HepG2 (cell line): ENCODE measurements around the gene ETV5. TPM values are rescaled to one million over a fixed set of nuclear protein-coding genes. Genes with fewer than 3 reads are reported as not detected.
A peak's percentile ranks its signal among the peaks of the same experiment; 100 is the strongest.

Experiments
- ATF4 ChIP-seq, 2 experiments: fragments of 450-650 bp in 1 of 2; sonication (generic) in 1 of 2; formaldehyde crosslinking; IDR thresholded peaks; 2 replicates each; pipeline versions ENCODE4 v1.5.0 to v1.8.0; 2020 to 2022; ENCODE audit warnings: mild to moderate bottlenecking in 1 of 2, missing genetic modification reagents in 1 of 2
- CAMTA2 ChIP-seq: sonication (generic); formaldehyde crosslinking; IDR thresholded peaks from 2 replicates; pipeline ENCODE4 v1.4.0; 2020; ENCODE audit warnings: mild to moderate bottlenecking, missing genetic modification reagents, borderline replicate concordance
- ETV5 ChIP-seq: IDR thresholded peaks from 2 replicates; pipeline ENCODE4 v1.6.1; 2018; ENCODE audit warnings: missing biosample characterization, missing genetic modification reagents, inconsistent platforms, borderline replicate concordance
- GLMP ChIP-seq: sonication (generic); formaldehyde crosslinking; IDR thresholded peaks from 2 replicates; pipeline ENCODE4 v1.9.0; 2021; ENCODE audit warnings: missing genetic modification reagents, mild to moderate bottlenecking, borderline replicate concordance
- HMGXB4 ChIP-seq, 2 experiments: sonication (generic) in 1 of 2; formaldehyde crosslinking in 1 of 2; IDR thresholded peaks; 2 replicates each; pipeline versions ENCODE4 v1.4.0 to v1.6.1; 2018 to 2020; ENCODE audit warnings: missing genetic modification reagents in 2 of 2, borderline replicate concordance in 1 of 2, low read depth in 1 of 2, mild to moderate bottlenecking in 1 of 2, missing biosample characterization in 1 of 2
- HNRNPUL1 ChIP-seq: fragments of 200-400 bp; formaldehyde crosslinking; IDR thresholded peaks from 2 replicates; pipeline ENCODE4 v1.6.1; 2017; ENCODE audit warnings: low read depth, mild to moderate bottlenecking, low read length, moderate library complexity
- MAF1 ChIP-seq: sonication (generic); formaldehyde crosslinking; IDR thresholded peaks from 2 replicates; pipeline ENCODE4 v1.5.0; 2020; ENCODE audit warnings: missing genetic modification reagents, borderline replicate concordance
- MZF1 ChIP-seq: sonication (generic); formaldehyde crosslinking; IDR thresholded peaks from 2 replicates; pipeline ENCODE4 v1.8.1; 2023; ENCODE audit warnings: mild to moderate bottlenecking, missing genetic modification reagents, borderline replicate concordance
- NR2F6 ChIP-seq, 2 experiments: IDR thresholded peaks; 2 replicates each; pipeline ENCODE4 v1.6.1; 2016; ENCODE audit warnings: antibody characterized with exemption in 1 of 2, mild to moderate bottlenecking in 1 of 2
- PHF5A ChIP-seq: IDR thresholded peaks from one replicate; pipeline ENCODE4 v1.6.1; 2018; ENCODE audit warnings: low read depth, missing genetic modification reagents; ENCODE audit not compliant: unreplicated experiment
- SAP130 ChIP-seq: IDR thresholded peaks from 2 replicates; pipeline ENCODE4 v1.6.1; 2016; ENCODE audit warnings: low read depth
- SRSF4 ChIP-seq: fragments of 200-400 bp; formaldehyde crosslinking; IDR thresholded peaks from one replicate; pipeline ENCODE4 v1.6.1; 2018; ENCODE audit warnings: mild to moderate bottlenecking, low read depth, low read length, moderate library complexity; ENCODE audit not compliant: poor library complexity, severe bottlenecking
- TFAP4 ChIP-seq: sonication (generic); IDR thresholded peaks from 2 replicates; pipeline ENCODE4 v1.6.1; 2016; ENCODE audit warnings: low read depth, borderline replicate concordance
- ZBTB3 ChIP-seq: sonication (generic); formaldehyde crosslinking; IDR thresholded peaks from 2 replicates; pipeline ENCODE4 v1.4.0; 2020; ENCODE audit warnings: low read depth, mild to moderate bottlenecking, moderate library complexity, missing genetic modification reagents, borderline replicate concordance
- ZNF230 ChIP-seq: sonication (generic); formaldehyde crosslinking; IDR thresholded peaks from 2 replicates; pipeline ENCODE4 v1.4.0; 2020; ENCODE audit warnings: mild to moderate bottlenecking, missing genetic modification reagents
- ZNF652 ChIP-seq: IDR thresholded peaks from 2 replicates; pipeline ENCODE4 v1.6.1; 2016; ENCODE audit warnings: low read depth, borderline replicate concordance
- ZNF7 ChIP-seq: IDR thresholded peaks from 2 replicates; pipeline ENCODE4 v1.6.1; 2016; ENCODE audit warnings: missing biosample characterization, missing genetic modification reagents
- polyA plus RNA-seq, 8 experiments: library from polyadenylated mRNA; depleted of rRNA in 3 of 8; stranded (reverse) in 7 of 8; unstranded in 1 of 8; fragments of >200 nt; fragmentation: Illumina TruSeq in 4 of 8; extraction: Trizol in 4 of 8; gene quantifications; 2 replicates each; pipeline versions ENCODE4 v1.2.1 to v1.2.3, GENCODE V29; 2011 to 2016; ENCODE audit warnings: low read depth in 4 of 8, missing spikeins in 1 of 8, mixed read lengths in 1 of 8; ENCODE audit not compliant: insufficient read depth in 1 of 8
- total RNA-seq, 5 experiments: library from RNA; depleted of rRNA; stranded (reverse); fragments of >200 nt; fragmentation: Illumina TruSeq; extraction: Trizol; gene quantifications; 2 replicates each; pipeline ENCODE4 v1.2.3, GENCODE V29; 2016; ENCODE audit warnings: low read depth in 1 of 5

The ETV5 gene
- total and polyA plus RNA-seq, 2 of the 13 experiments (the other 11 are each of a cell fraction or from before 2014, with no cell fraction given), result 52.9 to 57.2 TPM

- peak; percentile 81 for TF ChIP-seq SAP130 (CRISPR knock-in tag)
- no peak for TF ChIP-seq HNRNPUL1
- no peak for TF ChIP-seq SRSF4
- no peak for TF ChIP-seq CAMTA2
- no peak for TF ChIP-seq GLMP (CRISPR knock-in tag)
- TF ChIP-seq HMGXB4 (CRISPR knock-in tag; IDR thresholded peaks at IDR 0.05; ENCODE audit: borderline replicate concordance in 1 of 2, low read depth in 1 of 2), result peak in 1 of 2 experiments; percentile 55; a peak in 3 of 4 replicates
- TF ChIP-seq TFAP4, result peak; percentile 85; the same call in 1 of the 2 replicates
- no peak for TF ChIP-seq ATF4 (CRISPR knock-in tag; IDR thresholded peaks at IDR 0.05)
- no peak for TF ChIP-seq ZNF230 (CRISPR knock-in tag)
- no peak for TF ChIP-seq ZBTB3 (CRISPR knock-in tag)
- TF ChIP-seq ETV5 (CRISPR knock-in tag), result no peak
- TF ChIP-seq MZF1, result no peak
- no peak for TF ChIP-seq ZNF652 (CRISPR knock-in tag)
- TF ChIP-seq ZNF7, result no peak
- no peak for TF ChIP-seq NR2F6 (IDR thresholded peaks at IDR 0.05)
- TF ChIP-seq NR2F6 (CRISPR knock-in tag; IDR thresholded peaks at IDR 0.05), result no peak
- no peak for TF ChIP-seq PHF5A (CRISPR knock-in tag)
- TF ChIP-seq MAF1 (CRISPR knock-in tag), result no peak
Observed at GRCh38 chr3:186108941-186109865, at the start of gene ETV5 (continued).
